Fibroblast of the aortic adventitia (primary cell): ENCODE measurements around the gene OSBPL3. TPM values are rescaled to one million over a fixed set of nuclear protein-coding genes. Genes with fewer than 3 reads are reported as not detected.
A peak's percentile ranks its signal among the peaks of the same experiment; 100 is the strongest.

ENCODE experiments used
- DNase-seq: peaks from one replicate; pipeline ENCODE4 v3.0.0-alpha.2; 2010; ENCODE audit warnings: low read depth
- H3K4me3 ChIP-seq: 2 replicates; pipeline ENCODE4 v1.5.1; 2011; ENCODE audit warnings: low read depth, mild to moderate bottlenecking, control low read depth, low read length, moderate library complexity
- total RNA-seq: library from RNA; depleted of rRNA; stranded (reverse); fragments of >200 nt; gene quantifications from 2 replicates; pipeline ENCODE4 v1.2.3, GENCODE V29; 2012; ENCODE audit warnings: low replicate concordance
- TF ChIP-seq, protein P1 (sequence below): IDR thresholded peaks from 2 replicates; pipeline ENCODE4 v1.5.1; 2011; ENCODE audit warnings: mild to moderate bottlenecking, low read length, control low read depth, inconsistent platforms; ENCODE audit not compliant: insufficient read depth

Gene OSBPL3
- total RNA-seq, 1 donor: 46.0 TPM

DNA sequence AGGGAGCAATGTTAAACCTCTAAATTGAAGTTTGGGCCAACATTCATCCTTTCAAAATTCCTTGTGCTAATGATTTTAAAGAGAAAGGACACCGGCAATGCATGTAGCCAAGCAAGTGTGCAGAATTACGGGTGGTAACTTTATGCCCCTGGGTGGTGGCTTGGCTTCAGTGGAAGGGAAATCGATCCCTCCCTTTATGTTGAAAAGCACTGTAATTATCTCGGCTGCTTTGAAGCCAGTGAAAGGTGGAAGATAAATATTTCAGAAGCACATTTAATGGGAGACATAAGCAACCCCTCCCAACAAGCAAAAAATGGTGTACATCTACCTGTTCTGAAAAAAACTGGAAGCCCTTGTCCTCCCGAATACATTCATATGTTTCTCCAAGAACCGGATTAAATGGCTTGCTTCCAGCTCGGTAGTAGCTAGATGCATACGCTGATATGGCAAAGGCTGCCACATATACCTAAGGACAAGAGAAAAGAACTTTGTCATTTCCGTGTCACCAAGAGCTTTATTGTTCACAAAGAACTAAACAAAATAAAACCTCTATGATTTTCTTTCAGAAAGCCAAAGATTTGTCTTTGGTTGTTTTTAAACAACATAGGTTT is 149.4 kb downstream of the OSBPL3 start:
- TF ChIP-seq, protein P1, sequence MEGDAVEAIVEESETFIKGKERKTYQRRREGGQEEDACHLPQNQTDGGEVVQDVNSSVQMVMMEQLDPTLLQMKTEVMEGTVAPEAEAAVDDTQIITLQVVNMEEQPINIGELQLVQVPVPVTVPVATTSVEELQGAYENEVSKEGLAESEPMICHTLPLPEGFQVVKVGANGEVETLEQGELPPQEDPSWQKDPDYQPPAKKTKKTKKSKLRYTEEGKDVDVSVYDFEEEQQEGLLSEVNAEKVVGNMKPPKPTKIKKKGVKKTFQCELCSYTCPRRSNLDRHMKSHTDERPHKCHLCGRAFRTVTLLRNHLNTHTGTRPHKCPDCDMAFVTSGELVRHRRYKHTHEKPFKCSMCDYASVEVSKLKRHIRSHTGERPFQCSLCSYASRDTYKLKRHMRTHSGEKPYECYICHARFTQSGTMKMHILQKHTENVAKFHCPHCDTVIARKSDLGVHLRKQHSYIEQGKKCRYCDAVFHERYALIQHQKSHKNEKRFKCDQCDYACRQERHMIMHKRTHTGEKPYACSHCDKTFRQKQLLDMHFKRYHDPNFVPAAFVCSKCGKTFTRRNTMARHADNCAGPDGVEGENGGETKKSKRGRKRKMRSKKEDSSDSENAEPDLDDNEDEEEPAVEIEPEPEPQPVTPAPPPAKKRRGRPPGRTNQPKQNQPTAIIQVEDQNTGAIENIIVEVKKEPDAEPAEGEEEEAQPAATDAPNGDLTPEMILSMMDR: no peak
- no peak for DNase-seq
- H3K4me3 ChIP-seq: no peak overlapping the region

- TF ChIP-seq, protein P1: no peak
- DNase-seq: no peak
These were observed 150.2 kb downstream of the OSBPL3 start for GRCh38 chr7:24829787-24830186.

DNA sequence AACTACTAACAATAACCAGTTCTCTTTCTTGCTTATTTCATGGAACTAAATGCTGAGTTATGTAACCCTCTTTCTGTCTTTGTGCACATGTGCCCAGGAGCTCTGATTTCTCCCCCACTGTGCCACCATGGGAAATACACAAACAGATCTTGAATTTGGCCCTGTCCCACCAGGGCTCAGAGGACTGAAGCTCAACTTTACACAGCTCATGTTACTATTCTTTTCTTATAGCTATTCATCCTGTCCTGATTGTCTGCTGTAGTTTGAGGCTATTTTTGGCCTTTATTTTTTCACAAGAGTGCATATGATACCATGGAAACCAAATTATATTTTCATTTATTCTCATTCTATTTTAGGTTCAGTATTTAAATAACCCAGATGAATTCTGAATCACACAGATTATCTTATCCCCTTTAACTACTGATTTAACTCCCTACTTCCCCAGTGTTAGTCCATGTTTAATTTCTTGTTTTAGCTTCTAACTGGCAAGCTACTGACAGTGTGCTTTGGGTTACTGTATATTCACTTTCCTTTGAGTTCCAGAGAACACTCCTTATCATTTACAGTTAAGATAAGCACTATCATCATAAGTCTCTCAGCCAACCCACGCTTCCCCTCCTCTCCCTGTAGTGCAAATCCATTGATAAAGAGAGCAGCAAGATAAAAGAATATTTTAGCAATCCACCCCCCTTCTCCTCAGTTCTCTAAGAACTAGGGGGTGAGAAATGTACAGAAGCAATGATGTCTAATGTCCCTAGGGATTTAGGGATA is 150.9 kb downstream of the OSBPL3 start:
- TF ChIP-seq, protein P1: no peak
- no peak overlapping the region for H3K4me3 ChIP-seq
- peak; percentile 69 for DNase-seq

More at GRCh38 chr7:24829787-24830186, 150.2 kb downstream of the OSBPL3 start:
- H3K4me3 ChIP-seq: no peak overlapping the region

GRCh38 chr7:24827589-24827988 is 152.4 kb downstream of the OSBPL3 start:
- TF ChIP-seq, protein P1: no peak
- H3K4me3 ChIP-seq: no peak overlapping the region
- DNase-seq: peak; percentile 44

DNA sequence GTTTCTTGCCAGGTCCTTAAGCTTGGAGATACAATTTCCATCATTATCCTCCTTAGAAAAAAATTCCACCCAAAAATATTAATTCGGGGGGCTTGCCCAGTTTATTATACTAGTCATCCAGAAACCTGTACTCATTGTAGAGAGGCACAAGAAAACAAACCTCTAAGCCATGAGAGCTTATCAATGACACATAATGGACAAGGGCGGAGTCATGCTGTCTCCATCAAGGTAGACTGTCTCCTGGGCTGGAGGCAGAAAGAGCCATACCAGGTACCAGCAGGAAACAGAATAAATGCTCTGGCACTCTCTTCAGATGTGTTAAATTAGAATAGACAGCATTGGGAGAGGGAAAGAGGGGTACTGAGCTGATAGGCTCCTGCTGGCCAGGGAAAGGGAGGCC is 153.0 kb downstream of the OSBPL3 start:
- TF ChIP-seq, protein P1: no peak
- no peak overlapping the region for H3K4me3 ChIP-seq
- DNase-seq: no peak

- TF ChIP-seq, protein P1: no peak
- DNase-seq: no peak
- H3K4me3 ChIP-seq: no peak overlapping the region
These were observed 153.3 kb downstream of the OSBPL3 start for GRCh38 chr7:24826662-24827020.
